Measurements from ENCODE around the gene MPST. TPM values are rescaled to one million over a fixed set of nuclear protein-coding genes. Genes with fewer than 3 reads are reported as not detected.

The MPST gene
- total RNA-seq, 1 donor from 2014 or later: 215 TPM

DNA sequence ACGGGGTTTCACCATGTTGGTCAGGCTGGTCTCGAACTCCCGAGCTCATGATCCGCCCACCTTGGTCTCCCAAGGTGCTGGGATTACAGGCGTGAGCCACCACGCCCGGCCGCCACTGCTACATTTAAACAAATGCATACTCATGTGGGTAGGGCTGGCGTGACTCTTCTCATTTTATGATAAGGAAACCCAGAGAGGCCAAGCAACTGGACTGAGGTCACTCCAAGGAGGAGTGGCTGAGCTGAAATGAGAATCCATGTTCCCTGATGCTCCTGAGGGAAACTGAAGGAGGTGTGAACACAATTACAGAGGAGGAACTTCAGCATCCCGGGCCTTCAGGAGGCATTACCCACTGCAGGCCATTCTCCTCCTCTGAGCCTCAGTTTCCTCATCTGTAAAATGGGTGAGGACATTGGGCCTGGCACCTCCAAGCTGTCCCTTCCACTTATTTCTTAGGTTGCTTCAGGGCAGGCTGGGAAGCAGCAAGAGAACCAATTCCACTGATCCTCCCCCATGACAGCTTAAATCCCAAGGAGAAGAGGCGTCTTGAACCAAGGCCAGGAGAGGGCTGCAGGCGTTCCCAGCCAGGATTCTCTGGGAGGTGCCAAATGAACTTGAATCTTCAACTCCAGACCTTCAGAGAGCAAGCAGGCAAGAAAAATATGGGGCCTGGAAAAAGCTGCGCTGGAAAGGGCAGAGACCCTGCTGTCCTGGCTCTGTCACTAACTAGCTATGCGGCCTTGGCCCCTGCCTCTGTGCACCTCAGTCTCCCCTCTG is 3.2 kb upstream of the MPST start:
- no peak for TF ChIP-seq CTCF (conservative IDR thresholded peaks at IDR 0.05; ENCODE audit: low read depth, low read length)
- no peak overlapping the region for H3K4me3 ChIP-seq (ENCODE audit: low read depth, low read length)
- no peak for DNase-seq (ENCODE audit: low read depth)

DNA sequence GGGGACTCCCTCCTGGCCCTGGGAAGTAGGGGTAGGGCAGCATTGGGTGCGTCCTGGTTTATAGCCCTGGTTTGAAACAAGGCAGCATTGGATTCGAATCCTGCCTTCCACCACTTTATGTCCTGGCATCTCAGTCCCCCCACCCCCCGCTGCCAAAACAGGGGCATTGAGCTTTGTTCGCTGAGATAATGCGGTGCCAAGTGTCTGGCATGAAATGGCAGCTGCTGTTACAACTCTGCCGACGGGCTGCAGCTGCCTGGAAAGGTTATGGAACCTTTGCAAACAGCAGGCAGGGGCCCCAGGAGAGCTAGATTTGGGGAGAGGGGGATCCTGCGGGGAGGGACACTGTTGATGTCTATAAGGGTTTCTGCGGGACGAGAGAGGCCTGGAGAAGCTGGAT is 2.2 kb upstream of the MPST start:
- no peak for DNase-seq (ENCODE audit: low read depth)
- no peak for TF ChIP-seq CTCF (conservative IDR thresholded peaks at IDR 0.05; ENCODE audit: low read depth, low read length)
- H3K4me3 ChIP-seq (ENCODE audit: low read depth, low read length): no peak overlapping the region

- H3K4me3 ChIP-seq (ENCODE audit: low read depth, low read length): peak overlapping the region; percentile 90
- peak; percentile 8 for TF ChIP-seq CTCF (conservative IDR thresholded peaks at IDR 0.05; ENCODE audit: low read depth, low read length)
- DNase-seq (ENCODE audit: low read depth): no peak
These were observed 1.3 kb upstream of the MPST start for GRCh38 chr22:37018086-37018814.

- no peak for TF ChIP-seq CTCF (conservative IDR thresholded peaks at IDR 0.05; ENCODE audit: low read depth, low read length)
- DNase-seq (ENCODE audit: low read depth): no peak
- H3K4me3 ChIP-seq (ENCODE audit: low read depth, low read length): peak overlapping the region; percentile 90
These were observed 680 bp upstream of the MPST start for GRCh38 chr22:37018815-37019308.

GRCh38 chr22:37020192-37020479 is 594 bp downstream of the MPST start:
- TF ChIP-seq CTCF (conservative IDR thresholded peaks at IDR 0.05; ENCODE audit: low read depth, low read length): no peak

DNA sequence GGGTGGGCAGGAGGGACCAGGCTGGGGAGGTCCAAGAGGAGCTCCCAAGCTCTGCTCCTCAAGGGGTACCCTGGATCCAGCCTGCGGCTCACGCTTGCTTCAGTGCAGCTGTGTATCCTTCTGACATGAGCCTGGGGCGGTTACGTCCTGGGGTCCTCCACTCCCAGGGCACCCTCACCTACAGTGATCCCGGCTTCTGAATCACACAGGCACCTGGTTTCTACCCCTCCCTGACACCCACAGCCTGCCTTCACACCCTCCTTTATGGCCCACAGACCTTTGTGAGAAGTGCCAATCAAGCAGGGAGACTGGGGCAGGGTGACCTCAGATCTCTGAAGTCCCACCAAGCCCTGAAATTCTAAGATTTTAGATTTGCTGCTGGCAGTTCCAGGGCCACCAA is 1.5 kb downstream of the MPST start:
- no peak overlapping the region for H3K4me3 ChIP-seq (ENCODE audit: low read depth, low read length)
- DNase-seq (ENCODE audit: low read depth): no peak
- TF ChIP-seq CTCF (conservative IDR thresholded peaks at IDR 0.05; ENCODE audit: low read depth, low read length): no peak

More at GRCh38 chr22:37020192-37020479, 594 bp downstream of the MPST start:
- H3K4me3 ChIP-seq (ENCODE audit: low read depth, low read length): peak overlapping the region; percentile 90
- DNase-seq (ENCODE audit: low read depth): no peak

All from epithelial cell of proximal tubule (primary cell).